OCI-LY7 (cell line): Measurements from ENCODE around the gene MEIS2. TPM values are rescaled to one million over a fixed set of nuclear protein-coding genes. Genes with fewer than 3 reads are reported as not detected.

Experiments used
- BruUV-seq: library from RNA; stranded (reverse); fragments of 400-500 nt; replicated peaks from 2 replicates; lab custom pipeline; 2021; lab: Mats Ljungman, UMichigan
- CTCF ChIA-PET: fragments of 300-600 bp; sonication (Branson Sonifier 250); formaldehyde crosslinking; loops from one replicate; lab custom pipeline; 2022; ENCODE audit warnings: antibody characterized with exemption; ENCODE audit not compliant: unreplicated experiment; lab: Charles Lee
- POLR2A ChIA-PET: fragments of 300-600 bp; sonication (Branson Sonifier 250); formaldehyde crosslinking; loops from one replicate; lab custom pipeline; 2022; ENCODE audit warnings: antibody characterized with exemption; lab: Charles Lee
- DNase-seq: peaks from one replicate; pipeline ENCODE4 v3.0.0-alpha.2; 2015; ENCODE audit warnings: low spot score
- H2AFZ ChIP-seq: fragments of 200-600 bp; sonication (generic), shearing (Covaris generic); 2 replicates; pipeline ENCODE4 v1.6.1; 2014; ENCODE audit warnings: mild to moderate bottlenecking, antibody characterized with exemption, low read length, moderate library complexity
- H3K27ac ChIP-seq: fragments of 200-600 bp; sonication (generic); 2 replicates; pipeline ENCODE4 v1.5.1; 2014; ENCODE audit warnings: mixed run types, low read depth, mild to moderate bottlenecking, moderate library complexity, low read length, inconsistent platforms; ENCODE audit not compliant: poor library complexity, severe bottlenecking
- H3K36me3 ChIP-seq: fragments of 200-600 bp; sonication (generic); 2 replicates; pipeline ENCODE4 v1.6.1; 2014; ENCODE audit warnings: mild to moderate bottlenecking, antibody characterized with exemption, low read length, moderate library complexity, mixed read lengths; ENCODE audit not compliant: insufficient read depth
- H3K4me1 ChIP-seq: fragments of 200-600 bp; sonication (generic); 2 replicates; pipeline ENCODE4 v1.5.1; 2014; ENCODE audit warnings: mild to moderate bottlenecking, low read length; ENCODE audit not compliant: insufficient read depth, poor library complexity, severe bottlenecking
- H3K4me2 ChIP-seq: fragments of 200-600 bp; sonication (generic); 2 replicates; pipeline ENCODE4 v1.6.1; 2014; ENCODE audit warnings: mild to moderate bottlenecking, low read length
- H3K4me3 ChIP-seq: fragments of 200-600 bp; sonication (generic); 2 replicates; pipeline ENCODE4 v1.5.1; 2014; ENCODE audit warnings: mild to moderate bottlenecking, low read depth, low read length; ENCODE audit not compliant: poor library complexity, severe bottlenecking
- H3K79me2 ChIP-seq: fragments of 200-600 bp; sonication (generic); 2 replicates; pipeline ENCODE4 v1.6.1; 2016; ENCODE audit warnings: low read depth, mild to moderate bottlenecking, low read length, moderate library complexity, mixed read lengths; ENCODE audit not compliant: insufficient read depth
- H3K9me2 ChIP-seq: fragments of 200-600 bp; sonication (generic); 2 replicates; pipeline ENCODE4 v1.6.1; 2016; ENCODE audit warnings: mild to moderate bottlenecking, low read length, mixed read lengths; ENCODE audit not compliant: insufficient read depth
- H3K9me3 ChIP-seq: fragments of 200-600 bp; sonication (generic); 2 replicates; pipeline ENCODE4 v1.6.1; 2014; ENCODE audit warnings: mild to moderate bottlenecking, mixed run types, low read length, mixed read lengths
- H4K20me1 ChIP-seq: fragments of 200-600 bp; sonication (generic); 2 replicates; pipeline ENCODE4 v1.6.1; 2014; ENCODE audit warnings: mild to moderate bottlenecking, antibody characterized with exemption, low read length, moderate library complexity, mixed read lengths; ENCODE audit not compliant: insufficient read depth
- CTCF ChIP-seq: fragments of 200-600 bp; sonication (generic); conservative IDR thresholded peaks from 2 replicates; pipeline ENCODE4 v1.5.1; 2014; ENCODE audit warnings: mild to moderate bottlenecking, antibody characterized with exemption, low read length, moderate library complexity, mixed read lengths
- EZH2phosphoT487 ChIP-seq: fragments of 200-600 bp; sonication (generic); IDR thresholded peaks from 2 replicates; pipeline ENCODE4 v1.6.1; 2018; ENCODE audit warnings: low read depth, borderline replicate concordance, mild to moderate bottlenecking, mixed run types, antibody characterized with exemption, low read length, moderate library complexity, mixed read lengths
- intact Hi-C: fragments of 100-400 bp; cut with micrococcal nuclease; formaldehyde crosslinking; loops from one replicate; pipeline ENCODE4 v1.10.0; 2022; ENCODE audit not compliant: unreplicated experiment
- total RNA-seq, 2 experiments: library from RNA; depleted of rRNA in 1 of 2; stranded (reverse); fragments of >200 nt in 1 of 2; shearing (Covaris generic) in 1 of 2; gene quantifications; 2 replicates each; pipeline ENCODE4 v1.2.3, GENCODE V29; 2014 to 2022

The MEIS2 gene
- total RNA-seq, 2 experiments from 2014 or later, result 31.0 to 35.8 TPM

- no TSS peak for BruUV-seq
- no peaks in the 10 kb centered on the region for H3K9me2 ChIP-seq
- no peak overlapping the region for H2AFZ ChIP-seq
- H3K36me3 ChIP-seq, result no peaks in the 10 kb centered on the region
- ChIA-PET CTCF (interaction anchor here (1.9 kb wide), 1 partner anchor 9 kb away, joined by 4 read pairs; no protein-coding TSS in a partner anchor), POLR2A (no interaction called here)
- peak; percentile 88 for TF ChIP-seq CTCF
- TF ChIP-seq EZH2phosphoT487, result no peak
- H3K27ac ChIP-seq, result no peak overlapping the region
- H4K20me1 ChIP-seq, result no peaks in the 10 kb centered on the region
- H3K4me2 ChIP-seq, result no peak overlapping the region
- no peaks in the 10 kb centered on the region for H3K4me1 ChIP-seq
- no peaks in the 10 kb centered on the region for H3K9me3 ChIP-seq
- H3K4me3 ChIP-seq, result no peak overlapping the region
- peak; percentile 87 for DNase-seq
- H3K79me2 ChIP-seq, result no peaks in the 10 kb centered on the region
- intact Hi-C loops, result loop anchor here (1.0 kb wide), 2 partner anchors 222 to 250 kb away; no protein-coding TSS in a partner anchor
Measured at GRCh38 chr15:36883713-36884517, 216.4 kb downstream of the MEIS2 start.

GRCh38 chr15:36882487-36883131 is 217.7 kb downstream of the MEIS2 start:
- no peaks in the 10 kb centered on the region for H3K36me3 ChIP-seq
- no TSS peak for BruUV-seq
- no peaks in the 10 kb centered on the region for H3K4me1 ChIP-seq
- TF ChIP-seq CTCF (no peak), EZH2phosphoT487 (no peak)
- POLR2A ChIA-PET, result interaction anchor here (0.6 to 1.1 kb wide), 2 partner anchors 211 to 270 kb away, joined by 4 to 5 read pairs; no protein-coding TSS in a partner anchor
- H3K9me2 ChIP-seq, result no peaks in the 10 kb centered on the region
- H2AFZ ChIP-seq, result no peak overlapping the region
- CTCF ChIA-PET, result interaction anchor here (0.6 to 1.9 kb wide), 2 partner anchors 11 to 28 kb away, joined by 4 read pairs; no protein-coding TSS in a partner anchor
- no peak overlapping the region for H3K4me2 ChIP-seq
- no peaks in the 10 kb centered on the region for H3K9me3 ChIP-seq
- no peaks in the 10 kb centered on the region for H3K79me2 ChIP-seq
- no peaks in the 10 kb centered on the region for H4K20me1 ChIP-seq
- intact Hi-C loops, result loop anchor here (1.0 kb wide), 2 partner anchors 224 to 252 kb away; no protein-coding TSS in a partner anchor
- no peak for DNase-seq
- no peak overlapping the region for H3K27ac ChIP-seq
- H3K4me3 ChIP-seq, result no peak overlapping the region
